AG04450 (cell line): ENCODE data around the gene FUT7. TPM values are rescaled to one million over a fixed set of nuclear protein-coding genes. Genes with fewer than 3 reads are reported as not detected.

ENCODE experiments used
- CTCF ChIA-PET: fragments of 300-600, 350-600 bp; formaldehyde crosslinking; extraction: SDS; loops from one replicate; lab custom pipeline; 2022; ENCODE audit warnings: antibody characterized with exemption, inconsistent platforms; lab: Charles Lee
- POLR2A ChIA-PET: fragments of 350-600 bp; formaldehyde crosslinking; extraction: SDS; loops from one replicate; lab custom pipeline; 2021; ENCODE audit warnings: antibody characterized with exemption, inconsistent platforms; lab: Yijun Ruan, JAX
- DNase-seq: peaks from one replicate; pipeline ENCODE4 v3.0.0-alpha.2; 2011; ENCODE audit warnings: low read depth, low spot score
- H3K27ac ChIP-seq: one replicate; pipeline ENCODE4 v1.5.1; 2012; ENCODE audit warnings: low read depth, low read length, control low read depth
- H3K27me3 ChIP-seq: one replicate; pipeline ENCODE4 v1.6.0; 2012; ENCODE audit warnings: low read length; ENCODE audit not compliant: control insufficient read depth, insufficient read depth
- H3K4me3 ChIP-seq: 2 replicates; pipeline ENCODE4 v1.5.1; 2011; ENCODE audit warnings: mild to moderate bottlenecking, low read depth, low read length, control low read depth
- H3K9me3 ChIP-seq: 2 replicates; pipeline ENCODE4 v1.5.1; 2012; ENCODE audit warnings: low read length; ENCODE audit not compliant: control insufficient read depth, insufficient read depth
- CTCF ChIP-seq: IDR thresholded peaks from 2 replicates; pipeline ENCODE4 v1.5.1; 2011; ENCODE audit warnings: low read depth, low read length, control low read depth, inconsistent platforms
- polyA plus RNA-seq: library from polyadenylated mRNA; depleted of rRNA; stranded (reverse); fragments of >200 nt; gene quantifications from 2 replicates; pipeline ENCODE4 v1.2.3, GENCODE V29; 2011

The FUT7 gene
- polyA plus RNA-seq, 1 experiment: not detected

- peaks cover 41% of the 10 kb centered on the region for H3K27me3 ChIP-seq
- H3K4me3 ChIP-seq: no peak overlapping the region
- no peaks in the 10 kb centered on the region; the same call in 1 of the 2 replicates for H3K9me3 ChIP-seq
- CTCF ChIA-PET: interaction anchor here (1.5 to 5.0 kb wide), 2 partner anchors 9 to 10 kb away, joined by 15 to 58 read pairs; no protein-coding TSS in a partner anchor
- POLR2A ChIA-PET: no interaction called here
- TF ChIP-seq CTCF: no peak
- no peak overlapping the region for H3K27ac ChIP-seq
- no peak for DNase-seq
Measured at GRCh38 chr9:137056739-137057415, 25.0 kb upstream of the FUT7 start.

GRCh38 chr9:137055385-137056364, 23.8 kb upstream of the FUT7 start:
- Histone ChIP-seq H3K27me3 (peaks cover 52% of the 10 kb centered on the region), H3K4me3 (no peak overlapping the region), H3K27ac (no peak overlapping the region), H3K9me3 (no peaks in the 10 kb centered on the region; the same call in 1 of the 2 replicates)
- no peak for DNase-seq
- no peak for TF ChIP-seq CTCF
- ChIA-PET POLR2A (interaction anchor here (0.5 to 1.1 kb wide), 4 partner anchors 8 to 328 kb away, joined by 3 to 10 read pairs (median 4); partner anchors contain the start of gene SAPCD2), CTCF (interaction anchor here (0.6 to 5.0 kb wide), 5 partner anchors 9 to 54 kb away, joined by 3 to 58 read pairs (median 9); no protein-coding TSS in a partner anchor)

- POLR2A ChIA-PET: interaction anchor here (1.1 kb wide), 1 partner anchor 327 kb away, joined by 4 read pairs; no protein-coding TSS in a partner anchor
- DNase-seq: no peak
- no peaks in the 10 kb centered on the region; the same call in 1 of the 2 replicates for H3K9me3 ChIP-seq
- CTCF ChIA-PET: interaction anchor here (1.5 to 5.0 kb wide), 3 partner anchors 8 to 26 kb away, joined by 7 to 58 read pairs (median 15); no protein-coding TSS in a partner anchor
- no peak overlapping the region for H3K27ac ChIP-seq
- TF ChIP-seq CTCF: no peak
- H3K27me3 ChIP-seq: peaks cover 57% of the 10 kb centered on the region
- no peak overlapping the region for H3K4me3 ChIP-seq
Measured at GRCh38 chr9:137054932-137055384, 23.1 kb upstream of the FUT7 start.

- Histone ChIP-seq H3K4me3 (no peak within 1 kb of the TSS), H3K9me3 (no peaks in the 10 kb centered on the region; the same call in 1 of the 2 replicates), H3K27me3 (peaks cover 64% of the 10 kb centered on the region), H3K27ac (no peak within 1 kb of the TSS)
- DNase-seq: no peak
- CTCF ChIA-PET: interaction anchor here (1.7 to 5.0 kb wide), 2 partner anchors 12 to 25 kb away, joined by 7 to 58 read pairs; no protein-coding TSS in a partner anchor
- POLR2A ChIA-PET: interaction anchor here (0.6 kb wide), 1 partner anchor 16 kb away, joined by 6 read pairs; the partner anchor contains the start of gene SAPCD2
- TF ChIP-seq CTCF: no peak
Measured at GRCh38 chr9:137053944-137054931, 22.4 kb upstream of the FUT7 start, which contains the start of gene ENTPD2. TSS of gene ENTPD2 (minus strand) at chr9:137054061. CDS start at chr9:137053997, 64 bp downstream.
